Measurements from ENCODE around the gene RNASEL. TPM values are rescaled to one million over a fixed set of nuclear protein-coding genes. Genes with fewer than 3 reads are reported as not detected.

The RNASEL gene
- total and polyA plus RNA-seq, 10 donors: 5.0 to 18.1 (median 13.8) TPM

DNA sequence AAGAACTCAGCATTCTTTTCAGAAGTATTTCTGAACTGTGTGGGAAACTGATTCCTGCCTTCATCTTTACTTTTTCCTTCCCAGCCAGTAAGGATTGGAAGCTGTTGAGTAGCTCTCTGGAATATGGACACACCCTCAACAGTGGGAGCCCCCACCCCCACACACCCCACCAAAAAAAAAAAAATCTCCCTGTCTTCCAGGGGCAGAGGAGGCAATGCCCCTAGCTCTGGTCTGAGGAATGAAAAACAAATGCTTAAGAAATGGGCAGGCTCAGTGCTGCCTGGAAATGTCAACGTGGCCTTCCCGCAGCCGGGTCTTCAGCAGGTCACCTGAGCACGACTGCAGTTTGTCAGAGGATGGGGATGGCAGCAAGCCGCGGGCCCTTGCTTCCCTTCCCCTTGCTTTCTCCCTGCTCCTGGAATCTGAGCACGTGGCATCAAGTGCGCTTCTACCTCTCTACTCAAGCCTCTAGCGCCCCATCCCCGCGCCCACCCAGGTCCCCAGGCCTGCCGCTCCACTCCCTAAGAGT lies 14.7 kb upstream of the RNASEL start:
- peaks cover 0 to 14% (median 0%) of the 10 kb centered on the region in 7 donors for H3K27me3 ChIP-seq (replicated peaks in 1 of 7)
- H3K4me3 ChIP-seq: peak overlapping the region; percentile 45 to 79 (median 56)
- intact Hi-C loops (cut with DNase I; ENCODE audit: low total_unique reads): loop anchor here (2.0 kb wide), 1 partner anchor 179 kb away; no protein-coding TSS in a partner anchor
- no peak for DNase-seq
- peak overlapping the region in 7 of 8 donors; percentile 60 to 81 (median 76) for H3K27ac ChIP-seq
- H3K9me3 ChIP-seq: no peaks in the 10 kb centered on the region
- 1 to 5% (median 4%) methylated on average over 12 of the region's 12 CpGs for WGBS, 5 donors
- TF ChIP-seq, protein P1, sequence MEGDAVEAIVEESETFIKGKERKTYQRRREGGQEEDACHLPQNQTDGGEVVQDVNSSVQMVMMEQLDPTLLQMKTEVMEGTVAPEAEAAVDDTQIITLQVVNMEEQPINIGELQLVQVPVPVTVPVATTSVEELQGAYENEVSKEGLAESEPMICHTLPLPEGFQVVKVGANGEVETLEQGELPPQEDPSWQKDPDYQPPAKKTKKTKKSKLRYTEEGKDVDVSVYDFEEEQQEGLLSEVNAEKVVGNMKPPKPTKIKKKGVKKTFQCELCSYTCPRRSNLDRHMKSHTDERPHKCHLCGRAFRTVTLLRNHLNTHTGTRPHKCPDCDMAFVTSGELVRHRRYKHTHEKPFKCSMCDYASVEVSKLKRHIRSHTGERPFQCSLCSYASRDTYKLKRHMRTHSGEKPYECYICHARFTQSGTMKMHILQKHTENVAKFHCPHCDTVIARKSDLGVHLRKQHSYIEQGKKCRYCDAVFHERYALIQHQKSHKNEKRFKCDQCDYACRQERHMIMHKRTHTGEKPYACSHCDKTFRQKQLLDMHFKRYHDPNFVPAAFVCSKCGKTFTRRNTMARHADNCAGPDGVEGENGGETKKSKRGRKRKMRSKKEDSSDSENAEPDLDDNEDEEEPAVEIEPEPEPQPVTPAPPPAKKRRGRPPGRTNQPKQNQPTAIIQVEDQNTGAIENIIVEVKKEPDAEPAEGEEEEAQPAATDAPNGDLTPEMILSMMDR (IDR thresholded peaks at IDR 0.05 in 8 of 11, conservative IDR thresholded peaks at IDR 0.05 in 3 of 11): no peak
- TF ChIP-seq POLR2A (IDR thresholded peaks at IDR 0.05) (no peak), POLR2AphosphoS5 (IDR thresholded peaks at IDR 0.05) (no peak)
- peaks cover 0 to 23% (median 0%) of the 10 kb centered on the region in 6 donors for H3K36me3 ChIP-seq
- peaks cover 4 to 81% (median 43%) of the 10 kb centered on the region in 6 donors for H3K4me1 ChIP-seq

DNA sequence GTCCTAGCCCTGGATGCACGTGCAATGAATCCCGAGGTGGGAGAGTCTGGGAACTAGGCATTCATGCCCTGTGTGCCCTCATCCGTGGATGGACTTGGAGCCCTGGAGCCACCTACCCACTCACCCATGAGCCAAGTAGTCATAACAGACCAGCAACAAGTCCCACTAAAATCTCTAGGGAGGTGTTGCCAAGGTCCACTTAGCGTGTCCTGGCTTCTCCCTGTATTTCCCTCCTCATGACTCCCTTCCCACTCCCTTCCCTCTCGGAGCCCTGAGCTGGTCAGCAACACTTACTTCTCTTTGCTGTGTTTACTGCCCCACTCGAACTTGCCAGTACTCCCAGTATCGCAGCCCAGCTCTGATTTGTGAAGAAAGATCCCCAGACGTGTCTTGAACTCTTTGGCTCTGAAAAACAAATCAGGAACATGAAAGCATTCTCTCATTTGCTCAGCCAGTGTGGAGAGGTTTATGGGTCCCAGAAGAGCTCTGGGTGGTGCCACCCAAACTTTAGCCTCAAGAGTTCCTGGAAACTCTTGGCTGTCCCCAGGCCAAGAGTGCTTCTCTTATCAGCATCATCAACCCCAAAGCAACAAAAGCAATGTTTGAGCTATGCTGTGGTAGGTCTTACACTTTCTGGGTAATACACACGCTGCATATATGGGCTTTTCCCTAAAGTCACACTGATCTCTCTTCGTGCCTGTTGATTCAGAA lies 14.0 kb upstream of the RNASEL start:
- Histone ChIP-seq H3K9me3 (no peaks in the 10 kb centered on the region), H3K27ac (peak overlapping the region in 7 of 8 donors; percentile 58 to 81 (median 76)), H3K4me3 (peak overlapping the region; percentile 45 to 79 (median 56)), H3K4me1 (peaks cover 7 to 87% (median 49%) of the 10 kb centered on the region in 6 donors), H3K36me3 (peaks cover 0 to 23% (median 0%) of the 10 kb centered on the region in 6 donors), H3K27me3 (replicated peaks in 1 of 7) (peaks cover 0 to 14% (median 0%) of the 10 kb centered on the region in 7 donors)
- DNase-seq: no peak
- WGBS, 5 donors: 55 to 67% (median 66%) methylated on average over 9 to 10 of the region's 10 CpGs
- TF ChIP-seq POLR2AphosphoS5 (IDR thresholded peaks at IDR 0.05) (no peak), POLR2A (IDR thresholded peaks at IDR 0.05) (no peak)
- TF ChIP-seq, protein P1 (IDR thresholded peaks at IDR 0.05 in 8 of 11, conservative IDR thresholded peaks at IDR 0.05 in 3 of 11): no peak
- intact Hi-C loops (cut with DNase I; ENCODE audit: low total_unique reads): loop anchor here (2.0 kb wide), 1 partner anchor 180 kb away; no protein-coding TSS in a partner anchor

DNA sequence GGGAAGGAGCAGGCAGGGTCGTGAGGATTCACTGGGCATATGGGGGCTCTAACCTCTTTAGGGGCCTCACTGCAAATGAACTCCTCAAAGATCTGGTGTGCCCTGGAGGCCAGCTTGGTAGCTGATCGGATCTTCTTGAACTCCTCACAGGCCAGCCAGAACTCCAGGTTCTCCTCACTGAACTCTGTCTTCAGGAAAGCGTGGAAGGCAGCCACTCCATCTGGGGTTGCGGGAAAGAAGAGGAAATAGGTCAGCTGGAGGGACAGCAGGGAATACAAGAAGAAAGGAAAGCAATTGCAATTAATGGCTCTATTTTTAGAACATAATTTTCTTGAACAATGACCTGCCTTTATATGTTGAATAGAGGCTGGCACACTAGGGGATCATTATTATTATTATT lies 12.9 kb upstream of the RNASEL start:
- 58 to 80% (median 66%) methylated on average over 4 of the region's 4 CpGs for WGBS, 5 donors
- TF ChIP-seq, protein P1 (IDR thresholded peaks at IDR 0.05 in 8 of 11, conservative IDR thresholded peaks at IDR 0.05 in 3 of 11): no peak
- TF ChIP-seq POLR2AphosphoS5 (IDR thresholded peaks at IDR 0.05) (no peak), POLR2A (IDR thresholded peaks at IDR 0.05) (no peak)
- intact Hi-C loops (cut with DNase I; ENCODE audit: low total_unique reads): loop anchor here (2.0 kb wide), 1 partner anchor 181 kb away; no protein-coding TSS in a partner anchor
- Histone ChIP-seq H3K36me3 (peaks cover 0 to 23% (median 0%) of the 10 kb centered on the region in 6 donors), H3K4me1 (peaks cover 7 to 82% (median 49%) of the 10 kb centered on the region in 6 donors), H3K27me3 (replicated peaks in 1 of 7) (peaks cover 0 to 14% (median 0%) of the 10 kb centered on the region in 7 donors), H3K27ac (peak overlapping the region in 6 of 8 donors; percentile 39 to 81 (median 68)), H3K4me3 (peak overlapping the region in 6 of 8 donors; percentile 10 to 79 (median 57)), H3K9me3 (no peaks in the 10 kb centered on the region)
- no peak for DNase-seq

DNA sequence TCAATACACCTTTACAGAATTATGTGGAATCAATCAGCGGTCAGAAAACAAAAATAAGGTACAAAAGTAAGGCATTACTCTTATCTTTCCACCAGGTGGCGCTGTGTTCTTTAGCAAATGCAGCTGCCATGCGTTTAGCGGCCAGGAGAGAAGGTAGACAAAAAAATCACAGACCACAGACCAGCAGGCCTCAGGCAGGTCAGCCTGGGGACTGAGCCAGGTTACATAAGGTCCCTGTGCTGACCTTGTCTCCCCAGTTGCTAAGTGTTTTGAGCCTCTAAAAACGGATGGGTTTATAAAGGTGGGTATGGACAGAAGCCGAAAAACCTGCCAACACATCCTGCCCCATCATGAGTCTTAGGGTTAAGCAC lies 12.3 kb upstream of the RNASEL start:
- peak overlapping the region in 3 of 8 donors; percentile 53 to 79 (median 61) for H3K4me3 ChIP-seq
- 20 to 23% (median 22%) methylated on average over 6 of the region's 6 CpGs for WGBS, 5 donors
- DNase-seq: no peak
- peaks cover 0 to 14% (median 0%) of the 10 kb centered on the region in 7 donors for H3K27me3 ChIP-seq (replicated peaks in 1 of 7)
- intact Hi-C loops (cut with DNase I; ENCODE audit: low total_unique reads): no loop called here
- peak overlapping the region in 6 of 8 donors; percentile 39 to 81 (median 68) for H3K27ac ChIP-seq
- TF ChIP-seq POLR2A (IDR thresholded peaks at IDR 0.05): no peak
- peak in 1 of 3 donors; percentile 45 for TF ChIP-seq POLR2AphosphoS5 (IDR thresholded peaks at IDR 0.05)
- TF ChIP-seq, protein P1 (IDR thresholded peaks at IDR 0.05 in 8 of 11, conservative IDR thresholded peaks at IDR 0.05 in 3 of 11): peak; percentile 61 to 94 (median 86)
- H3K36me3 ChIP-seq: peaks cover 0 to 23% (median 0%) of the 10 kb centered on the region in 6 donors
- peaks cover 7 to 77% (median 46%) of the 10 kb centered on the region in 6 donors for H3K4me1 ChIP-seq
- H3K9me3 ChIP-seq: no peaks in the 10 kb centered on the region
